ENCODE measurements around the gene VPS13A.
"Not testable (repeated sequence)": the region's sequence is repeated elsewhere in the genome, so short reads cannot be mapped to it uniquely, and the experiment has no call there.

VPS13A gene

DNA sequence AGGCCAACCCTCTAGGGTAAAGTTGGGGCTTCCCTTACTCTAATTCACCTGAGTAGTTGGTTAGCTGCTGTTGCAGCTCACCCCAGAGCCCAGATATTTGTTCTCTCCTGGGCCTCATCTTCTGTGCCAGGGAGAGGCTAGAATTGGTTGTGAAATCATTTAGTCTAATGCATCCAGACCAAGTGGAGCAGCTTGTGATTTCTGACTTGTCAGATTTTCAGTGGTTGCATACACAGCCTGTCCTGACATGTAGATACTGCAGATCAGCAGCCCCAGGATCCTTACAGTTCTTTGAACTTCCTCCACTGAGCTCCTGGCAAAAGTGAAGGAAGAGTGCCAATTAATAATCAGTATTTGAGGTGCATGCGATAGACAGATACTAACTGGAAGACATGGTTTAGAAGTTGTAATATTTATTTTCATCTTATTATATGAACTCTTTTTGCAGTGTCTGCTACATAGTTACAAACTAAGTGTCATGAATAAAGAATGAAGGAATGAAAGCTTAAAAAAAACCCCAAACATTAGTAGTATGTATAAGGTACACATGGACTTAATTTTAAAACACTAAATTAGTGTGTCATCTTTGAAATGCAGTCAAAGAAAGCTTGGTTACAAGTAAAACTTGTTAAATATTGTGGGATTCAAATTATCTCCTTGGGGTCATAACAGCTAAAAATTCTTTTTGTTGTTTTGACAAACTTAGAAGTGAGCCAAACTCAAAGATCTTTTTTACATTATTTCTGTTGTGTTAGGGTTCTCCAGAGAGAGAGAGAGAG is 128.5 kb downstream of the VPS13A start:
- no peak for DNase-seq

DNA sequence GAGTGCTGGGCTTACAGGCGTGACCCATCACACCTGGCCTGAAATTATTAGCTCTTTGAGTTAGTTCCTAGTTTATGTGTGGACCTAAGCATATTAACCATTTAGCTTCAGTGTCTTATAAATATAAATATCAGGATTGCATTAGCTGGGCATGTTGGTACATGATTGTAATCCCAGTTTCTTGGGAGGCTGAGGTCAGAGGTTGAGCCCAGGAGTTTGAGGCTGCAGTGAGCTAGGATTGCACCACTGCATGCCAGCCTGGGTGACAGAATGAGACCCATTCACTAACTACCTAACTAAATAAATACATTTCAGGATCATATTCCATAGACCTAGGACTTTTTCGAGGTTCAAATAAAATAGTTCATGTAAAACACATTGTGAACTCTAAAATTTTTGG is 129.8 kb downstream of the VPS13A start:
- no peak for DNase-seq

DNA sequence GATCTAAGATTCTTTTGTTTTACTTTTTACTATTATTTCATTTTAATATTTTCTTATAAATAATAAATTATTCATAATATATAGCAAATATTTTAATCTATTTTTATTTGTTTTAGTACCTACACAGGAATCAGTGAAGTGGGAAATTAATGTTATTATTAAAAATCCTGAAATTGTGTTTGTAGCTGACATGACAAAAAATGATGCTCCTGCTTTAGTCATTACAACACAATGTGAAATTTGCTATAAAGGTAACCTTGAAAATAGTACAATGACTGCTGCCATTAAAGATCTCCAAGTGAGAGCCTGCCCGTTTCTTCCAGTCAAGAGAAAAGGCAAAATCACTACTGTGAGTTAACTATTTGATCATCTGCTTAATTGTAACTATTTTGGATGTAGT is 138.7 kb downstream of the VPS13A start:
- no peak for DNase-seq

DNA sequence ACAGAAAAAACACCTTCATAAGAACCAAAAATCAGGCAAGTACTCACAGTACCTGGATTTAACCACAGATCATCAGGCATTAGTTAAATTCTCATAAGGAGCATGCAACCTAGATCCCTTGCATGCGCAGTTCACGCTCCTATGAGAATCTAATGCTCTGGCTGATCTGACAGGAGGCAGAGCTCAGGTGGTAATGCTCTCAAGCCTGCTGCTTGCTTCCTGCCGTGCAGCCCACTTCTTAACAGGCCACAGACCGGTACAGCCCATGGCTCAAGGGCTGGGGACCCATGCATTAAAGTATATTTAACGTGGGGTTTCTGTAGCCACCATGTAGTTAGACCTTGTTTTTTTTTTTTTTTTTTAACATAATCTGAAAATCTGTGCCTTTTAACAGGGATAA is 147.7 kb downstream of the VPS13A start:
- DNase-seq: no peak

GRCh38 chr9:77328102-77328501 is 150.8 kb downstream of the VPS13A start:
- DNase-seq: no peak

- no peak for DNase-seq
These were observed 192.7 kb downstream of the VPS13A start for GRCh38 chr9:77370064-77370463.

DNA sequence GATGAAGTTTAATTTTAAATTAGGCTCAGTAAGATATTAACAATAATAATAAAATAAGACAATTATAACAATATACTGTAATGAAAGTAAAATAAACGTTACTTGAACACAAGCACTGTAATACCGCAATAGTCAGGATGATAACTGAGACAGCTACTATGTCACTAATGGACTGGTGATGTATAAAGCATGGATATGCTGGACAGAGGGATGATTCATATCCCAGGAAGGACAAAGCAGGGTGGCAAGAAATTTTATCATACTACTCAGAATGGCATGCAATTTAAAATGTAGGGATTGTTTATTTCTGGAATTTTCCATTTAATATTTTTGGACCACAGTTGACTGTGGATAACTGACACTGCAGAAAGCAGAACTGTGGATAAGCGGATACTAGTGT is 196.9 kb downstream of the VPS13A start:
- DNase-seq: no peak

GRCh38 chr9:77375956-77376532 is 198.7 kb downstream of the VPS13A start:
- DNase-seq: no peak

DNA sequence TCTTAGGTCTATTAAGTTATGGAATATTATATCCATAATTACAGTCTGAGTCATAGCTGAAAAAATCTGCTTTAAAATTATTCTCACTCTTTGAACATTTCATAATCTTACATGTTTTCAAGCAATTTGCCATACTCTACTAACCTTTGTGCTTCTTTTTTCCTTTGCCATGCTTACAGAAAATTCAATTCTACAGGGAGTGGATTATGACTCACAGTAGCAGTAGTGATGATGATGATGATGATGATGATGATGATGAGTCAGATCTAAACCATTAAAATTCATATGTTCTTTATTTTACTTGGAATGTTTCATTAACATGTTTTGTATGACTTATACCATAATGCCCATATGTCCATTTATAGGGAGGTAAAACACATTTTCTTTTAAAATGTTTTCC is 207.1 kb downstream of the VPS13A start:
- DNase-seq: no peak

- no peak for DNase-seq
These were observed 208.9 kb downstream of the VPS13A start for GRCh38 chr9:77386187-77386586.

DNA sequence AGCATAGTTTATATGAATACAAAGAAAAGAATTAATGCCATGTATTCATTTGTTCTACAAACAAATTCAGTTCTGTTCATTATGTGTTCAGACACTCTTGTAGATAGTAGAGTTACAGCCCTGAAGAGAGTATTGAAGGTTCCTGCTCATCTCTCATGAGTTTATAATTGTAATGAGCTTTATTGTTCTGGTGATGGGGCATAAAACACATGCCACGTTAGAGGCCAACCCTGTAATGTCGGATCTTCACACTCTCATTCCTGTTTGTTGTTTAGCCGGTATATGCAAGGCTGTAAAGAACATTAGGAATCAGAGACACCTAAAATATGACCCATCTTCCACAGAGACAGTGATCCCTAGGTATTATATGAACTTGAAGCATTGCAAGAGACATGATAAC is 214.5 kb downstream of the VPS13A start:
- DNase-seq: no peak

DNA sequence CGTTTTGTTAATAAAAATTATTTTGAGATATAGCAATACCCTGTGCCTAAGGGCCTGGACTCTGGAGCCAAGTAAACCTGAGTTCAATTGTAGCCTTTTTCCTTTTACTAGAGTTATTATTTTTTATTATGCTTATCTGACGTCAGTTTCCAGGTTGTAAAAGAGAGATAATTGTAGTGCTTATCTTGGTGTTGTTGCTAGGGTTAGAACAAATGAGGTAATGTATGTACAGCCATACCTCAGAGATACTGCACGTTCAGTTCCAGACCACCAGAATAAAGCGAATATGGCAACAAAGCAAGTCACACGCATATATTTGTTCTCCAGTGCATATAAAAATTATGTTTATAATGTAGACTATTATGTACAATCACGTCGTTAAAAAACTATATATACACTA is 215.0 kb downstream of the VPS13A start:
- no peak for DNase-seq

- not testable (repeated sequence) for DNase-seq
These were observed 221.2 kb downstream of the VPS13A start for GRCh38 chr9:77398581-77398980.

- DNase-seq: no peak
These were observed 222.6 kb downstream of the VPS13A start for GRCh38 chr9:77399964-77400363.

DNA sequence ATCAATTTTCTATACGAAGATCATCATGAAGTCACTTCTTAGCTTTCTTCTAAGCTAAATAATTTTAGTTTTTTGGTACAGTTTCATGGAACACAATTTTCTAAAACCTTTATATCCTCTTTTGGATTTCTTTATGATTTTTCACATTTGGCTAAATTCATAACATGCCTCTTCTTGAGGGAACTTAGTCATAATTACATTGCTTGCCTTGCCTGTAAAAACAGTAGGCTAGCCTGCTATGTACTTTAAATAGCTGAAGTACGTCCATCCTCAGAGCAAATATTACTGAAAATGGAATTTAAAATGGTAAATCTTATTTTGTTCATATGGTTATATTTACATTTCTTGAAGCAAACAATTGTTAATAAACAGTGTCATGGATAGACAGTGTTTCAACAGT is 225.0 kb downstream of the VPS13A start:
- no peak for DNase-seq

DNA sequence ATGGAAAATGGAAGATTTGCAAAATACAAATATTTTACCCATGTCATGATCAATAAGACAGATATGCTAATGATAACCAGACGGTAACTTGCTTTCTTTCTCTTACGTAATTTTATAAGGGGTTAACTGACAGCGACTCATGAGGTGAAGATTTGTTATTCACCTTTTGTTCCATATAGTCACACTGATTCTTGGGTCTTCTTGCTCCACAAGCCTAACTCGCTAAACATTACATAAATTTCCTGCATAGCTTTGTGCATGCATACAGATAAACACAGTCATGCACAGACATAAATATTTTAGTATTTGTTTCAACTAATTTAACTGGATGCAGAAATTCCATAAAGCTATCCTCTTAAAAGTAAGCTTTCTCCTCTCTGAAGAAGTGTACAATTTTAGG is 225.9 kb downstream of the VPS13A start:
- no peak for DNase-seq

DNA sequence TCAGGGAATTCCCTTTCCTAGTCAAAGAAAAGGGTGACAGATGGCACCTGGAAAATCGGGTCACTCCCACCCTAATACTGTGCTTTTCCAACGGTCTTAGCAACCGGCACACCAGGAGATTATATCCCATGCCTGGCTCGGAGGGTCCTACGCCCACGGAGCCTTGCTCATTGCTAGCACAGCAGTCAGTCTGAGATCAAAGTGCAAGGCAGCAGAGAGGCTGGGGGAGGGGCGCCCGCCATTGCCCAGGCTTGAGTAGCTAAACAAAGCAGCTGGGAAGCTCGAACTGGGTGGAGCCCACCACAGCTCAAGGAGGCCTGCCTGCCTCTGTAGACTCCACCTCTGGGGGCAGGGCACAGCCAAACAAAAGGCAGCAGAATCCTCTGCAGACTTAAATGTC is 231.2 kb downstream of the VPS13A start:
- DNase-seq: not testable (repeated sequence)

GRCh38 chr9:77417566-77417965 is 240.2 kb downstream of the VPS13A start:
- no peak for DNase-seq

DNA sequence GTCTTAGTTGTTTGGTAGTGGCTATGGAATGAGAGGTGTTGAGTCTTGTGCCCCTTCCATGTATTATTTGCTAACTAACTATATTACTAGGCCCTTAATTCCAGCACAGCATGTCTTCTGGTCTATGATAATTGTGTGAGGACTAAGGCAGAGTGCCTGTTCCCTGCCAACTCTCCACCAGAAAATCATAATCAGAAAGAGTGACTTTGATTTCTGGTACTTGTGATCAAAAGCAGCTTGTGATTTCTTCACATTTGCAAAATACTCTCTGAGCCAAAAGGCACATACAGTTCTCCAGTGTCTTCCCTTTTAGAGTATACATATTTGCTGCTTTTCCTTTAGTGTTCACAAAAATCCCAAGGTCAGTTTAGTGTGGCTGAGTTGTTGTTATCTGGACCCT is 240.9 kb downstream of the VPS13A start:
- no peak for DNase-seq

- no peak for DNase-seq
These were observed 243.3 kb downstream of the VPS13A start for GRCh38 chr9:77420641-77421040.

- no peak for DNase-seq
These were observed 244.4 kb downstream of the VPS13A start for GRCh38 chr9:77421506-77422265.

DNA sequence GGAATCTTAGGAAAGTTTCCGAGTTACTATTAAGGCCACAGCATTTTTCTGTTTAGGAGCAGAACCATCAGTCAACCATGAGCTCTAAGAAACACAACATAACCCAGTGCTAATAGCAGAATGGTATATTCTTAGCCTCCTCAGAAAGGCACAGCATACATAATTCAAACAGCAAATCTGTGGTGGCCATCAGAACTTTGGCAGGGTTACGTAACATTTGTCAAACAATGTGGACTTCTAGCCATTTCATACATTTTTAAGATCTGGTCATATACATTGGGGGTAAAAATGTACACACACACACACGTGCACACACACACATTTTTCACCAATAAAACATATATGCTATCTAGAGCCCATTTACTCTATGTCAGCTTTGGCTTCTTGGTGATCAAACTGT is 245.6 kb downstream of the VPS13A start:
- no peak for DNase-seq

- DNase-seq: no peak
These were observed 246.5 kb downstream of the VPS13A start for GRCh38 chr9:77423841-77424240.

- no peak for DNase-seq
These were observed 247.7 kb downstream of the VPS13A start for GRCh38 chr9:77424993-77425392.

All from CD4-positive, alpha-beta T cell treated with Interleukin-4 for 1 hour (primary cell).